Smooth muscle cell (in vitro differentiated cells): ENCODE measurements around the gene MICAL2. TPM values are rescaled to one million over a fixed set of nuclear protein-coding genes. Genes with fewer than 3 reads are reported as not detected.

Experiments
- DNase-seq: peaks from one replicate; lab custom pipeline; 2025; ENCODE audit not compliant: unreplicated experiment; lab: John Stamatoyannopoulos, UW
- H2AFZ ChIP-seq: fragments of 200-600 bp; sonication (generic); 2 replicates; pipeline ENCODE4 v1.6.0; 2016; ENCODE audit warnings: antibody characterized with exemption, low read depth, mild to moderate bottlenecking
- H3F3A ChIP-seq: fragments of 200-600 bp; sonication (generic); 2 replicates; pipeline ENCODE4 v1.6.0; 2017; ENCODE audit warnings: antibody characterized with exemption, low read depth
- H3K27ac ChIP-seq: fragments of 200-600 bp; sonication (generic); 2 replicates; pipeline ENCODE4 v1.5.1; 2016; ENCODE audit warnings: low read depth, mild to moderate bottlenecking
- H3K27me3 ChIP-seq: fragments of 200-600 bp; sonication (generic); 2 replicates; pipeline ENCODE4 v1.6.1; 2016; ENCODE audit warnings: low read depth, mild to moderate bottlenecking
- H3K36me3 ChIP-seq: fragments of 200-600 bp; sonication (generic); 2 replicates; pipeline ENCODE4 v1.5.1; 2016; ENCODE audit warnings: low read depth
- H3K4me1 ChIP-seq: fragments of 200-600 bp; sonication (generic); 2 replicates; pipeline ENCODE4 v1.5.1; 2016; ENCODE audit warnings: low read depth
- H3K4me2 ChIP-seq: fragments of 200-600 bp; sonication (generic); 2 replicates; pipeline ENCODE4 v1.6.0; 2016; ENCODE audit warnings: mild to moderate bottlenecking
- H3K4me3 ChIP-seq: fragments of 200-600 bp; sonication (generic); 2 replicates; pipeline ENCODE4 v1.5.1; 2016; ENCODE audit warnings: mild to moderate bottlenecking
- H3K79me2 ChIP-seq: fragments of 200-600 bp; sonication (generic); 2 replicates; pipeline ENCODE4 v1.6.0; 2016; ENCODE audit warnings: low read depth, mild to moderate bottlenecking
- H3K9ac ChIP-seq: fragments of 200-600 bp; sonication (generic); 2 replicates; pipeline ENCODE4 v1.6.0; 2016; ENCODE audit warnings: low read depth
- H3K9me3 ChIP-seq: fragments of 200-600 bp; sonication (generic); replicated peaks from 2 replicates; pipeline ENCODE4 v1.5.1; 2016; ENCODE audit warnings: low read depth
- H4K20me1 ChIP-seq: fragments of 200-600 bp; sonication (generic); 2 replicates; pipeline ENCODE4 v1.6.0; 2016; ENCODE audit warnings: low read depth
- CTCF ChIP-seq: fragments of 200-600 bp; sonication (generic); IDR thresholded peaks from 2 replicates; pipeline ENCODE4 v1.5.1; 2017; ENCODE audit warnings: borderline replicate concordance, mild to moderate bottlenecking, antibody characterized with exemption; ENCODE audit not compliant: insufficient read depth, poor library complexity, severe bottlenecking
- WGBS: methylation state at CpG from one replicate; pipeline ENCODE4 v1.1.7; 2016; ENCODE audit warnings: low lambda C conversion rate; 5-methylcytosine and 5-hydroxymethylcytosine counted together
- polyA plus RNA-seq: library from polyadenylated mRNA; unstranded; fragments of >200 nt; fragmentation: Nextera tagmentation; extraction: Ambion mirVana; gene quantifications from 2 replicates; pipeline ENCODE4 v1.2.1, GENCODE V29; 2016
- total RNA-seq: library from RNA; depleted of rRNA; stranded (reverse); fragments of >200 nt; gene quantifications from 2 replicates; pipeline ENCODE4 v1.2.3, GENCODE V29; 2014

MICAL2 gene
- total and polyA plus RNA-seq, 2 experiments from 2014 or later, result 161 to 287 TPM

DNA sequence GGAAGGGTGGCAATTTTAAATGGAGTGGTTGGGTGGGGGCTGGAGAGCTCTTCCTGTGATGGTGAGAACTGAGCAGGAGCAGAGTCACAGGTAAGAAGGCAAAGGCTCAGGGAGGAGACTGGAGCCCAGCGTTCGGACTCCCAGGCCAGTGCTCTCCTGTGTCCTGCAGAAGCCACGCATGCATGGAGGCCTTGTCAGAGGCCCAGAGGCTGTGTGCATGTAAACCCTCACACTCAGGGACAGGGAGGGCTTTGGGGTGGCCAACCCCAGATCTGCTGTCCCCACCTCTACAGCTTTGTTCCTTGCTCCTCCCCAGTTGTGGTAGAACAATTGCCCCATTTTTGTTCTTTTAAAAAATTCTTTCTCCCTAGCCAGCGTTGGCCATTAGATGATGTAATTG lies 136.6 kb downstream of the MICAL2 start:
- 96% methylated on average over 4 of the region's 4 CpGs for WGBS
- peaks cover 7% of the 10 kb centered on the region for H3K4me1 ChIP-seq
- no peaks in the 10 kb centered on the region for H3K36me3 ChIP-seq
- H3K9me3 ChIP-seq, result no peaks in the 10 kb centered on the region
- no peak for DNase-seq
- H3K79me2 ChIP-seq, result no peaks in the 10 kb centered on the region
- H3K27me3 ChIP-seq, result no peaks in the 10 kb centered on the region
- H3K4me2 ChIP-seq, result no peak overlapping the region
- no peak overlapping the region for H3K9ac ChIP-seq
- no peak for TF ChIP-seq CTCF
- no peaks in the 10 kb centered on the region for H4K20me1 ChIP-seq
- H2AFZ ChIP-seq, result no peak overlapping the region
- H3K27ac ChIP-seq, result peak overlapping the region; percentile 15
- no peak overlapping the region for H3K4me3 ChIP-seq
- H3F3A ChIP-seq, result no peaks in the 10 kb centered on the region

DNA sequence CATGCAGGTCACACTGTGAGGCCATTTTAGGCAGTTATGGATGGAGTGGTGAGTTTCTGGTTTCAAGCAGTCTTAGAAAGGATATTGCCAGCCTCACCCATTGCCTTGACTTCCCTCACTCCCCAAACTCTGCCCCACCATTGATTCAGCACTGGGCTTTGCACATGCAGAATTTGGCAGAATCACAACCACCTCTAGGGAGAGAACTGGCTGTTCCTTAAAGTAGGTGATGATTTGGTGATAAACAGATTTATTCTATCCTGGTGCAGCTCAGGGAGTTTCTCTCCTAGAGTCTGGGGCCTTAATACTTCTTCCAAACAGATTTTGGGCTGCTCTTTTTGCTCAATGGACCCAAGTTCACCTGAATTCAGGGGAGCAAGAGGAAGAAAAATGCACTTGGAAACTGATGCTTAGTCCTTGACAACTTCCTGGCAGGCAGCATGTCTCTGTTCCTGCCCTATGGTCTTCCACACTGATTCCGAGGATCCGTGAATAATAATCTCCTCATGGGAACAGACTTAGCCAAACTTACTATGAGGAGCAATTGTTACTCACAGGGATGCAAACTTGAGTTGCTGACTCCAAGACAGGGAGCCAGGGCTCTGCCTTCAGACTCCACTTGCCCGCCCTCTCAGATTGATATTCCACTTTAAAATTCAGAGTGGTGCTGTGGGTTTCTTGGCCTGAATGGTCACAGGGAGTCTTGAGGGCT lies 137.3 kb downstream of the MICAL2 start:
- Histone ChIP-seq H3K36me3 (no peaks in the 10 kb centered on the region), H3K27me3 (no peaks in the 10 kb centered on the region), H3K79me2 (no peaks in the 10 kb centered on the region), H3K4me2 (no peak overlapping the region), H3K4me3 (no peak overlapping the region), H3K9ac (no peak overlapping the region), H3F3A (no peaks in the 10 kb centered on the region), H4K20me1 (no peaks in the 10 kb centered on the region), H3K4me1 (peaks cover 9% of the 10 kb centered on the region), H3K27ac (no peak overlapping the region), H2AFZ (no peak overlapping the region), H3K9me3 (no peaks in the 10 kb centered on the region)
- no peak for TF ChIP-seq CTCF
- 90% methylated on average over 3 of the region's 3 CpGs for WGBS
- DNase-seq, result no peak

DNA sequence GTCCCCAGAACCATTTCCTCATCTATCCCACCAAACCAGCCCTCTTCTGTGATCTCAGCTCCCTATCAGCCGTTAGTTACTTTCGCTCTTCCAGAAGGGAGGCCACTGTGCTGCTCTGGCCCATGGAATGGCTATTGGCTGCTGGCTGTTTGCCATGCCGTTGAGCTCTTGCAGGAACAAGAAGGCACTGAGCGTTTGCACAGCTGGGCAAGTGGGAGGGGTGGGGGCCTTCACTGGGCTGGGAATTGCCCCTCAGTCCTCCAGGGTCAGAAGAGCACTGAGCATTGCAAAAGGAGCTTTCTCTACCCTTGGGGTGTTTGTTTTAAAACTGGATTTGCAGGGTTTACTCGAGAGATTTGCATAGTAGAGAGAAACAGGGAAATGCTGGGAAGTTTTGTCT lies 137.9 kb downstream of the MICAL2 start:
- H4K20me1 ChIP-seq, result no peaks in the 10 kb centered on the region
- 34% methylated on average over 5 of the region's 5 CpGs for WGBS
- H3K27ac ChIP-seq, result no peak overlapping the region

More for the DNA sequence above, 137.9 kb downstream of the MICAL2 start:
- H3K4me2 ChIP-seq, result no peak overlapping the region
- no peak overlapping the region for H2AFZ ChIP-seq
- H3K9ac ChIP-seq, result no peak overlapping the region
- H3K9me3 ChIP-seq, result no peaks in the 10 kb centered on the region
- H3K36me3 ChIP-seq, result no peaks in the 10 kb centered on the region
- H3K4me3 ChIP-seq, result no peak overlapping the region
- peaks cover 9% of the 10 kb centered on the region for H3K4me1 ChIP-seq
- DNase-seq, result no peak
- no peaks in the 10 kb centered on the region for H3F3A ChIP-seq
- no peaks in the 10 kb centered on the region for H3K79me2 ChIP-seq
- no peak for TF ChIP-seq CTCF
- no peaks in the 10 kb centered on the region for H3K27me3 ChIP-seq
